CD4-positive, alpha-beta T cell (primary cell): ENCODE data around the gene PDS5A. TPM values are rescaled to one million over a fixed set of nuclear protein-coding genes. Genes with fewer than 3 reads are reported as not detected.

ENCODE experiments used
- ATAC-seq: fragments of 200-7000 bp; cut with Tn5 transposase; one replicate; pipeline ENCODE4 v1.10.0; 2022; ENCODE audit warnings: mild to moderate bottlenecking; ENCODE audit not compliant: poor library complexity
- CTCF ChIA-PET: fragments of 350-600 bp; sonication (Branson Sonifier 250); formaldehyde crosslinking; loops from one replicate; lab custom pipeline; 2021; ENCODE audit warnings: antibody characterized with exemption, inconsistent platforms; lab: Charles Lee
- POLR2A ChIA-PET: fragments of 350-600 bp; sonication (Branson Sonifier 250); formaldehyde crosslinking; loops from one replicate; lab custom pipeline; 2021; ENCODE audit warnings: antibody characterized with exemption, inconsistent platforms; lab: Charles Lee
- DNase-seq, 14 experiments: peaks; one replicate each; pipeline ENCODE4 v3.0.0-alpha.2; 2013 to 2020; ENCODE audit warnings: mixed read lengths in 2 of 14
- H3K27ac ChIP-seq, 2 donors: one replicate each; pipeline versions ENCODE4 v1.5.1 to v1.7.0; 2013; ENCODE audit warnings: low read length in 2 of 2, low read depth in 1 of 2, mild to moderate bottlenecking in 1 of 2
- H3K27me3 ChIP-seq, 2 experiments: 1 replicate in 1 of 2; 2 replicates in 1 of 2; pipeline versions ENCODE4 v1.6.1 to v1.7.0; 2013; ENCODE audit warnings: low read length in 2 of 2, control low read depth in 1 of 2, mild to moderate bottlenecking in 1 of 2, moderate library complexity in 1 of 2; ENCODE audit not compliant: insufficient read depth in 2 of 2, control insufficient read depth in 1 of 2
- H3K36me3 ChIP-seq: one replicate; pipeline ENCODE4 v1.6.1; 2013; ENCODE audit warnings: low read length, control low read depth; ENCODE audit not compliant: insufficient read depth
- H3K4me1 ChIP-seq: one replicate; pipeline ENCODE4 v1.6.1; 2013; ENCODE audit warnings: low read length, control low read depth; ENCODE audit not compliant: insufficient read depth
- H3K4me3 ChIP-seq: one replicate; pipeline ENCODE4 v1.5.1; 2013; ENCODE audit warnings: mild to moderate bottlenecking, low read length, moderate library complexity
- H3K9me3 ChIP-seq, 2 experiments: 1 replicate in 1 of 2; 2 replicates in 1 of 2; pipeline versions ENCODE4 v1.6.1 to v1.7.0; 2013; ENCODE audit warnings: low read length in 2 of 2, mild to moderate bottlenecking in 2 of 2, control low read depth in 1 of 2, moderate library complexity in 1 of 2; ENCODE audit not compliant: control insufficient read depth in 1 of 2, insufficient read depth in 1 of 2
- H3K27ac Mint-ChIP-seq: one replicate; pipeline ENCODE4 v1.8.0; 2020; ENCODE audit warnings: mixed read lengths
- H3K27me3 Mint-ChIP-seq: one replicate; pipeline ENCODE4 v1.8.0; 2021; ENCODE audit warnings: mixed read lengths
- H3K36me3 Mint-ChIP-seq: one replicate; pipeline ENCODE4 v1.8.0; 2021; ENCODE audit warnings: low read depth, mixed read lengths
- H3K4me1 Mint-ChIP-seq: one replicate; pipeline ENCODE4 v1.8.0; 2021; ENCODE audit warnings: low read depth, mixed read lengths
- H3K4me3 Mint-ChIP-seq: one replicate; pipeline ENCODE4 v1.8.0; 2020; ENCODE audit warnings: mild to moderate bottlenecking, mixed read lengths
- H3K9me3 Mint-ChIP-seq: one replicate; pipeline ENCODE4 v1.8.0; 2020; ENCODE audit warnings: mixed read lengths
- intact Hi-C, 2 experiments: fragments of 100-400 bp; cut with DNase I in 1 of 2; cut with micrococcal nuclease in 1 of 2; formaldehyde crosslinking; loops; one replicate each; pipeline versions ENCODE4 v1.15.1 to v1.9.0; 2023 to 2025; cut with DNase I, micrococcal nuclease
- total RNA-seq, 174 experiments: library from RNA in 2 of 174; stranded (reverse) in 2 of 174; gene quantifications; one replicate each; pipeline ENCODE4 v1.2.3 and lab custom pipeline; 2021 to 2026
- TF ChIP-seq, protein P1 (sequence below): fragments of 200-600 bp; IDR thresholded peaks from one replicate; pipeline ENCODE4 v1.8.0; 2022; ENCODE audit warnings: antibody characterized with exemption, mild to moderate bottlenecking

Gene PDS5A
- total RNA-seq, 2 experiments from 2014 or later, result 80.0 to 80.6 TPM

DNA sequence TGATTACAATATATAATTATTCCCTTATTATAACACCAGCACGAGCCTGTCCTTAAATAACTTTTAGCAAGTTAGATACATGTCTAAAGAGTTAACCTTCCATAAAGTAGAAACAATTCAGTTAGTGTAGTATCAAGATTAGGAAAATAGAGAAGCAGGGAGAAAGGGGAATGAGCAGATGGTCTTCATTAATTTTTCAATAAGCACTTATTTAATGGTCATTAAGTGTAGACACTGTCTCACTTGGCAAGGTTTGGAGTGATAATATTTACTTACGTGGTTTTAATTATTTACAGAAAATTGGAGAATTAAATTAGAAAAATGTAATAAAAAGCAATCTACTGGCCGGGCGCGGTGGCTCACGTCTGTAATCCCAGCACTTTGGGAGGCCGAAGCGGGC, 99.7 kb downstream of the PDS5A start:
- CTCF ChIA-PET, result no interaction called here

DNA sequence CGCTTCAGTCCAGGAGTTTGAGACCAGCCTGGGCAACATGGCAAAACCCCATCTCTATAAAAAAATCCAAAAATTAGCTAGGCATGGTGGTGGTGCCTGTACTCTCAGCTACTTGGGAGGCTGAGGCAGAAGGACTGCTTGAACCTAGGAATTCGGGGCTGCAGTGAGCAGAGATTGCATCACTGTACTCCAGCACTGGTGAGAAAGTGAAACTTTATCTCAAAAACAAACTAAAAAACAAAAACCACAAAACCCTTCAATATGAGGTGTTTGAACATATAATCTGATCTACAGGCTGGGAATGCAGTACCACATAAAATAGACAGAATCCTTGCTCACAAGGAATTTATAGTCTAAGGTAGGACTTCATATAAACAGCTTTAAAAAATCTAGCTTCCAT, 103.9 kb downstream of the PDS5A start:
- H3K36me3 ChIP-seq, result peaks cover 80% of the 10 kb centered on the region
- ATAC-seq (no peak), DNase-seq (peak in 1 of 14 experiments; percentile 16)
- H3K27me3 ChIP-seq, result no peaks in the 10 kb centered on the region
- peaks cover 90% of the 10 kb centered on the region for H3K36me3 Mint-ChIP-seq
- H3K9me3 Mint-ChIP-seq, result no peaks in the 10 kb centered on the region
- intact Hi-C loops, result no loop called here
- TF ChIP-seq, protein P1, sequence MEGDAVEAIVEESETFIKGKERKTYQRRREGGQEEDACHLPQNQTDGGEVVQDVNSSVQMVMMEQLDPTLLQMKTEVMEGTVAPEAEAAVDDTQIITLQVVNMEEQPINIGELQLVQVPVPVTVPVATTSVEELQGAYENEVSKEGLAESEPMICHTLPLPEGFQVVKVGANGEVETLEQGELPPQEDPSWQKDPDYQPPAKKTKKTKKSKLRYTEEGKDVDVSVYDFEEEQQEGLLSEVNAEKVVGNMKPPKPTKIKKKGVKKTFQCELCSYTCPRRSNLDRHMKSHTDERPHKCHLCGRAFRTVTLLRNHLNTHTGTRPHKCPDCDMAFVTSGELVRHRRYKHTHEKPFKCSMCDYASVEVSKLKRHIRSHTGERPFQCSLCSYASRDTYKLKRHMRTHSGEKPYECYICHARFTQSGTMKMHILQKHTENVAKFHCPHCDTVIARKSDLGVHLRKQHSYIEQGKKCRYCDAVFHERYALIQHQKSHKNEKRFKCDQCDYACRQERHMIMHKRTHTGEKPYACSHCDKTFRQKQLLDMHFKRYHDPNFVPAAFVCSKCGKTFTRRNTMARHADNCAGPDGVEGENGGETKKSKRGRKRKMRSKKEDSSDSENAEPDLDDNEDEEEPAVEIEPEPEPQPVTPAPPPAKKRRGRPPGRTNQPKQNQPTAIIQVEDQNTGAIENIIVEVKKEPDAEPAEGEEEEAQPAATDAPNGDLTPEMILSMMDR, result no peak
- peaks cover 23% of the 10 kb centered on the region for H3K4me1 Mint-ChIP-seq
- H3K4me3 ChIP-seq, result no peak overlapping the region
- peaks cover 3% of the 10 kb centered on the region for H3K4me1 ChIP-seq
- H3K4me3 Mint-ChIP-seq, result no peak overlapping the region
- peak overlapping the region; percentile 45 for H3K27ac Mint-ChIP-seq
- POLR2A ChIA-PET, result no interaction called here
- H3K9me3 ChIP-seq, result no peaks in the 10 kb centered on the region
- H3K27ac ChIP-seq, result no peak overlapping the region
- CTCF ChIA-PET, result interaction anchor here (1.1 kb wide), 1 partner anchor 26 kb away, joined by 3 read pairs; no protein-coding TSS in a partner anchor
- no peaks in the 10 kb centered on the region for H3K27me3 Mint-ChIP-seq

More for the DNA sequence above, 99.7 kb downstream of the PDS5A start:
- no peak for ATAC-seq
- Histone ChIP-seq H3K27me3 (no peaks in the 10 kb centered on the region), H3K4me1 (peaks cover 3% of the 10 kb centered on the region), H3K9me3 (no peaks in the 10 kb centered on the region), H3K36me3 (peaks cover 61% of the 10 kb centered on the region), H3K27ac (no peak overlapping the region), H3K4me3 (no peak overlapping the region)
- intact Hi-C loops, result no loop called here
- no peak for DNase-seq
- Mint-ChIP-seq H3K4me3 (no peak overlapping the region), H3K27me3 (no peaks in the 10 kb centered on the region), H3K4me1 (peaks cover 28% of the 10 kb centered on the region), H3K36me3 (peaks cover 86% of the 10 kb centered on the region), H3K27ac (no peak overlapping the region), H3K9me3 (no peaks in the 10 kb centered on the region)
- POLR2A ChIA-PET, result no interaction called here
- TF ChIP-seq, protein P1, result no peak

DNA sequence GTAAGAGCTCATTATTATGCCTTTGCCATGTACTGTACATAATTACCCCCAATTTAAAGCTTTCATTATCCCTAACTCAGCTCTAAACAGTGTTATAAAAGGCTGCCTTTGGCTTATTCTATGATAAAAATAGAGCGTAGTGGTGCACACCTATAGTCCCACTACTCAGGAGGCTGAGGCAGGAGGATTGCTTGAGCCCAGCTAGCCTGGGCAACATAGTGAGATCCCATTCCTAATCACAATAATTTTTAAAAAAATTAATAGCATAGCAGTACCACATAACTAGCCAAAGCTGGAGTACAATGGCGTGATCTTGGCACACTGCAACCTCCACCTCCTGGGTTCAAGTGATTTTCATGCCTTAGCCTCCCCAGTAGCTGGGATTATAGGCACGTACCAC, 112.4 kb downstream of the PDS5A start:
- H3K9me3 Mint-ChIP-seq, result no peaks in the 10 kb centered on the region
- H3K36me3 ChIP-seq, result peaks cover 76% of the 10 kb centered on the region
- POLR2A ChIA-PET, result interaction anchor here (0.5 kb wide), 1 partner anchor 369 kb away, joined by 3 read pairs; no protein-coding TSS in a partner anchor

More for the DNA sequence above, 112.4 kb downstream of the PDS5A start:
- intact Hi-C loops, result no loop called here
- H3K27me3 Mint-ChIP-seq, result no peaks in the 10 kb centered on the region
- TF ChIP-seq, protein P1, result no peak
- Histone ChIP-seq H3K27me3 (no peaks in the 10 kb centered on the region), H3K4me1 (no peaks in the 10 kb centered on the region), H3K27ac (no peak overlapping the region), H3K4me3 (no peak overlapping the region), H3K9me3 (no peaks in the 10 kb centered on the region)
- H3K4me3 Mint-ChIP-seq, result no peak overlapping the region
- no peak overlapping the region for H3K27ac Mint-ChIP-seq
- no peaks in the 10 kb centered on the region for H3K4me1 Mint-ChIP-seq
- CTCF ChIA-PET, result interaction anchor here (1.3 kb wide), 1 partner anchor 12 kb away, joined by 3 read pairs; no protein-coding TSS in a partner anchor
- no peak for ATAC-seq
- peaks cover 80% of the 10 kb centered on the region for H3K36me3 Mint-ChIP-seq
- DNase-seq, result no peak
